A673 (cell line): ENCODE measurements around the gene KLRC4. TPM values are rescaled to one million over a fixed set of nuclear protein-coding genes. Genes with fewer than 3 reads are reported as not detected.
A peak's percentile ranks its signal among the peaks of the same experiment; 100 is the strongest.
"Not testable (repeated sequence)": the region's sequence is repeated elsewhere in the genome, so short reads cannot be mapped to it uniquely, and the experiment has no call there.

ENCODE experiments used
- BruUV-seq: library from RNA; stranded (reverse); fragments of 400-500 nt; replicated peaks from 2 replicates; lab custom pipeline; 2021; lab: Mats Ljungman, UMichigan
- CTCF ChIA-PET: fragments of 300-600 bp; sonication (Branson Sonifier 250); formaldehyde crosslinking; loops from one replicate; lab custom pipeline; 2022; ENCODE audit warnings: antibody characterized with exemption; lab: Charles Lee
- POLR2A ChIA-PET: fragments of 300-600 bp; sonication (Branson Sonifier 250); formaldehyde crosslinking; loops from one replicate; lab custom pipeline; 2022; ENCODE audit warnings: antibody characterized with exemption; ENCODE audit not compliant: low non-redundant PET; lab: Charles Lee
- DNase-seq: peaks from one replicate; pipeline ENCODE4 v3.0.0-alpha.2; 2015; ENCODE audit warnings: low spot score
- H3K27ac ChIP-seq: fragments of 200-600 bp; sonication (generic); 2 replicates; pipeline ENCODE4 v1.5.1; 2016; ENCODE audit warnings: mixed run types, low read depth, mild to moderate bottlenecking, mixed read lengths, antibody characterized with exemption, low read length; ENCODE audit not compliant: poor library complexity, severe bottlenecking
- H3K27me3 ChIP-seq: fragments of 200-600 bp; sonication (generic); replicated peaks from 2 replicates; pipeline ENCODE4 v1.6.1; 2017; ENCODE audit warnings: mixed run types, low read depth, mild to moderate bottlenecking, mixed read lengths, antibody characterized with exemption, low read length; ENCODE audit not compliant: insufficient read depth, poor library complexity
- H3K36me3 ChIP-seq: fragments of 200-600 bp; sonication (generic); 2 replicates; pipeline ENCODE4 v1.6.1; 2016; ENCODE audit warnings: mixed run types, mild to moderate bottlenecking, mixed read lengths, antibody characterized with exemption, low read length; ENCODE audit not compliant: insufficient read depth, poor library complexity, severe bottlenecking
- H3K4me1 ChIP-seq: fragments of 200-600 bp; sonication (generic); 2 replicates; pipeline ENCODE4 v1.6.1; 2017; ENCODE audit warnings: mixed run types, mild to moderate bottlenecking, mixed read lengths, antibody characterized with exemption, low read length; ENCODE audit not compliant: insufficient read depth, poor library complexity, severe bottlenecking
- H3K4me3 ChIP-seq: fragments of 200-600 bp; sonication (generic); 2 replicates; pipeline ENCODE4 v1.5.1; 2016; ENCODE audit warnings: low read depth, mixed run types, mild to moderate bottlenecking, mixed read lengths, low read length; ENCODE audit not compliant: poor library complexity, severe bottlenecking
- H3K9me3 ChIP-seq: fragments of 200-600 bp; sonication (generic); 2 replicates; pipeline ENCODE4 v1.6.1; 2016; ENCODE audit warnings: mixed run types, low read depth, mild to moderate bottlenecking, mixed read lengths, antibody characterized with exemption, low read length; ENCODE audit not compliant: poor library complexity, severe bottlenecking
- CTCF ChIP-seq: fragments of 300-800, 200-600 bp; sonication (generic); conservative IDR thresholded peaks from 2 replicates; pipeline ENCODE4 v1.5.1; 2017; ENCODE audit warnings: low read depth, mild to moderate bottlenecking, antibody characterized with exemption, low read length, moderate library complexity, mixed read lengths
- EZH2 ChIP-seq: fragments of 200-600 bp; sonication (generic); IDR thresholded peaks from 2 replicates; pipeline ENCODE4 v1.6.1; 2017; ENCODE audit warnings: borderline replicate concordance, low read depth, mild to moderate bottlenecking, mixed read lengths, antibody characterized with exemption, low read length; ENCODE audit not compliant: poor library complexity, severe bottlenecking
- intact Hi-C: fragments of 100-400 bp; cut with micrococcal nuclease; formaldehyde crosslinking; loops from one replicate; pipeline ENCODE4 v1.10.0; 2022; ENCODE audit not compliant: unreplicated experiment
- total RNA-seq: library from RNA; stranded (reverse); gene quantifications from 2 replicates; pipeline ENCODE4 v1.2.3, GENCODE V29; 2021

KLRC4 gene
- total RNA-seq, 1 experiment from 2014 or later, result not detected

- TF ChIP-seq EZH2 (no peak), CTCF (no peak)
- no peaks in the 10 kb centered on the region for H3K9me3 ChIP-seq
- peak; percentile 58 for DNase-seq
- no peaks in the 10 kb centered on the region for H3K36me3 ChIP-seq
- CTCF ChIA-PET, result no interaction called here
- intact Hi-C loops, result no loop called here
- POLR2A ChIA-PET, result no interaction called here
- no peak overlapping the region for H3K27ac ChIP-seq
- peaks cover 12% of the 10 kb centered on the region for H3K4me1 ChIP-seq
- no TSS peak for BruUV-seq
- no peak overlapping the region for H3K4me3 ChIP-seq
- no peaks in the 10 kb centered on the region for H3K27me3 ChIP-seq
Measured at GRCh38 chr12:10392394-10392930, 17.1 kb downstream of the KLRC4 start.

- peaks cover 12% of the 10 kb centered on the region for H3K4me1 ChIP-seq
- intact Hi-C loops, POLR2A ChIA-PET, H3K27me3 ChIP-seq, CTCF ChIA-PET, H3K4me3 ChIP-seq, BruUV-seq, DNase-seq, H3K9me3 ChIP-seq, H3K36me3 ChIP-seq, H3K27ac ChIP-seq: not testable (repeated sequence)
Measured at GRCh38 chr12:10390991-10391390, 18.6 kb downstream of the KLRC4 start.

GRCh38 chr12:10389904-10390303, 19.7 kb downstream of the KLRC4 start, which contains the start of gene KLRK1:
TSS of gene KLRK1 (minus strand) at chr12:10390041. CDS start at chr12:10388810, 1,231 bp downstream.
- Histone ChIP-seq H3K27me3 (no peaks in the 10 kb centered on the region), H3K4me1 (peaks cover 12% of the 10 kb centered on the region), H3K36me3 (no peaks in the 10 kb centered on the region), H3K9me3 (no peaks in the 10 kb centered on the region), H3K4me3 (no peak within 1 kb of the TSS), H3K27ac (no peak within 1 kb of the TSS)
- ChIA-PET POLR2A (no interaction called here), CTCF (no interaction called here)
- no peak for TF ChIP-seq CTCF
- TF ChIP-seq EZH2, result no peak
- BruUV-seq, result no TSS peak
- no peak for DNase-seq
- intact Hi-C loops, result no loop called here
